BLaER1 treated with 17β-estradiol and CSF1 and Interleukin-3, amounts not matched to agents 10 nM and 100 nM (cell line): ENCODE results near the gene TRPC4AP.

Experiments used
- H3K27ac ChIP-seq, 11 experiments: shearing (Covaris generic); formaldehyde crosslinking; 2 replicates each; pipeline ENCODE4 v1.8.1; 2022
- H3K27me3 ChIP-seq, 11 experiments: shearing (Covaris generic); formaldehyde crosslinking; 2 replicates each; pipeline ENCODE4 v1.8.1; 2022
- H3K36me3 ChIP-seq, 11 experiments: shearing (Covaris generic); formaldehyde crosslinking; 2 replicates each; pipeline ENCODE4 v1.8.1; 2022
- H3K4me1 ChIP-seq, 10 experiments: shearing (Covaris generic); formaldehyde crosslinking; 2 replicates each; pipeline ENCODE4 v1.8.1; 2022
- H3K4me2 ChIP-seq, 11 experiments: shearing (Covaris generic); formaldehyde crosslinking; 2 replicates each; pipeline ENCODE4 v1.8.1; 2022
- H3K4me3 ChIP-seq, 10 experiments: shearing (Covaris generic); formaldehyde crosslinking; 2 replicates each; pipeline ENCODE4 v1.8.1; 2022
- H3K9ac ChIP-seq, 11 experiments: shearing (Covaris generic); formaldehyde crosslinking; 2 replicates each; pipeline ENCODE4 v1.8.1; 2022
- H3K9me3 ChIP-seq, 11 experiments: shearing (Covaris generic); formaldehyde crosslinking; replicated peaks in 1 of 11; 2 replicates each; pipeline ENCODE4 v1.8.1; 2022
- H4K20me1 ChIP-seq, 11 experiments: shearing (Covaris generic); formaldehyde crosslinking; 2 replicates each; pipeline ENCODE4 v1.8.1; 2022
- Cebpa-rat ChIP-seq, 11 experiments: shearing (Covaris generic); IDR thresholded peaks; 2 replicates each; pipeline ENCODE4 v1.8.1; 2022

TRPC4AP gene

GRCh38 chr20:34956751-34957472, 135.7 kb downstream of the TRPC4AP start:
- Histone ChIP-seq H4K20me1 (peaks cover 0 to under 1% (median 0%) of the 10 kb centered on the region in 11 experiments; a peak in 1 of 22 replicates), H3K9ac (peak overlapping the region in 3 of 11 experiments; percentile 90 to 93 (median 91); a peak in 3 of 22 replicates), H3K36me3 (peaks cover 0 to 5% (median 3%) of the 10 kb centered on the region in 11 experiments; a peak in 9 of 22 replicates), H3K27me3 (no peaks in the 10 kb centered on the region), H3K4me1 (peaks cover 14 to 28% (median 22%) of the 10 kb centered on the region in 10 experiments; a peak in 19 of 20 replicates), H3K4me3 (no peak overlapping the region), H3K27ac (no peak overlapping the region), H3K4me2 (peak overlapping the region in 4 of 11 experiments; percentile 83 to 96 (median 86); a peak in 4 of 22 replicates), H3K9me3 (no peaks in the 10 kb centered on the region)
- TF ChIP-seq Cebpa-rat (IDR thresholded peaks at IDR 0.05), result no peak

GRCh38 chr20:34956041-34956458, 136.6 kb downstream of the TRPC4AP start:
- H3K27me3 ChIP-seq, result no peaks in the 10 kb centered on the region
- H3K4me3 ChIP-seq, result peak overlapping the region; percentile 58 to 79 (median 72)
- TF ChIP-seq Cebpa-rat (IDR thresholded peaks at IDR 0.05), result no peak
- H3K36me3 ChIP-seq, result peaks cover 7 to 14% (median 11%) of the 10 kb centered on the region in 11 experiments; a peak in 21 of 22 replicates
- H3K9me3 ChIP-seq, result no peaks in the 10 kb centered on the region
- H4K20me1 ChIP-seq, result peaks cover 0 to 5% (median 0%) of the 10 kb centered on the region in 11 experiments; a peak in 1 of 22 replicates
- H3K4me1 ChIP-seq, result peaks cover 14 to 28% (median 22%) of the 10 kb centered on the region in 10 experiments; a peak in 19 of 20 replicates
- H3K9ac ChIP-seq, result peak overlapping the region; percentile 89 to 97 (median 92)
- peak overlapping the region; percentile 83 to 97 (median 91) for H3K4me2 ChIP-seq
- peak overlapping the region; percentile 84 to 97 (median 90); a peak in 21 of 22 replicates for H3K27ac ChIP-seq

GRCh38 chr20:34955231-34956040, 137.2 kb downstream of the TRPC4AP start, which contains the start of the genes GSS and MYH7B:
GSS (minus strand) TSS chr20:34955806; CDS start chr20:34951852, 3,954 bp downstream.
MYH7B (plus strand) TSS chr20:34955868; CDS start chr20:34978006, 22,138 bp downstream.
- Histone ChIP-seq H3K4me3 (peak within 1 kb of the TSS; percentile 58 to 79 (median 72)), H3K9ac (peak within 1 kb of the TSS; percentile 89 to 97 (median 92)), H3K4me1 (peaks cover 14 to 28% (median 20%) of the 10 kb centered on the region in 10 experiments; a peak in 19 of 20 replicates), H3K27ac (peak within 1 kb of the TSS; percentile 84 to 97 (median 90)), H3K27me3 (no peaks in the 10 kb centered on the region), H3K9me3 (no peaks in the 10 kb centered on the region), H3K4me2 (peak within 1 kb of the TSS; percentile 83 to 97 (median 91)), H4K20me1 (peaks cover 0 to 5% (median 0%) of the 10 kb centered on the region in 11 experiments; a peak in 1 of 22 replicates), H3K36me3 (peaks cover 13 to 20% (median 18%) of the 10 kb centered on the region in 11 experiments)
- TF ChIP-seq Cebpa-rat (IDR thresholded peaks at IDR 0.05), result no peak

- Histone ChIP-seq H3K36me3 (peaks cover 19 to 25% (median 23%) of the 10 kb centered on the region in 11 experiments), H3K4me3 (peak overlapping the region; percentile 58 to 79 (median 72)), H4K20me1 (peaks cover 0 to 5% (median 0%) of the 10 kb centered on the region in 11 experiments; a peak in 2 of 22 replicates), H3K4me1 (peaks cover 14 to 28% (median 19%) of the 10 kb centered on the region in 10 experiments; a peak in 19 of 20 replicates), H3K27me3 (no peaks in the 10 kb centered on the region), H3K9ac (peak overlapping the region; percentile 89 to 97 (median 92)), H3K9me3 (no peaks in the 10 kb centered on the region), H3K4me2 (peak overlapping the region; percentile 83 to 97 (median 91)), H3K27ac (peak overlapping the region; percentile 84 to 97 (median 90))
- no peak for TF ChIP-seq Cebpa-rat (IDR thresholded peaks at IDR 0.05)
Measured at GRCh38 chr20:34954904-34955230, 137.7 kb downstream of the TRPC4AP start.

GRCh38 chr20:34953960-34954359, 138.6 kb downstream of the TRPC4AP start:
- H4K20me1 ChIP-seq, result peaks cover 0 to 5% (median 0%) of the 10 kb centered on the region in 11 experiments; a peak in 2 of 22 replicates
- TF ChIP-seq Cebpa-rat (IDR thresholded peaks at IDR 0.05), result no peak

GRCh38 chr20:34952671-34953070, 139.9 kb downstream of the TRPC4AP start:
- H3K4me1 ChIP-seq, result peaks cover 14 to 28% (median 19%) of the 10 kb centered on the region in 10 experiments; a peak in 19 of 20 replicates
- H3K27me3 ChIP-seq, result no peaks in the 10 kb centered on the region
- H3K9me3 ChIP-seq, result no peaks in the 10 kb centered on the region
- H3K9ac ChIP-seq, result no peak overlapping the region
- H3K4me2 ChIP-seq, result no peak overlapping the region
- no peak for TF ChIP-seq Cebpa-rat (IDR thresholded peaks at IDR 0.05)
- peaks cover 37 to 47% (median 43%) of the 10 kb centered on the region in 11 experiments for H3K36me3 ChIP-seq
- no peak overlapping the region for H3K27ac ChIP-seq
- peaks cover 0 to 5% (median 0%) of the 10 kb centered on the region in 11 experiments; a peak in 2 of 22 replicates for H4K20me1 ChIP-seq
- H3K4me3 ChIP-seq, result no peak overlapping the region

More at GRCh38 chr20:34953960-34954359, 138.6 kb downstream of the TRPC4AP start:
- no peak overlapping the region for H3K27ac ChIP-seq
- H3K4me2 ChIP-seq, result peak overlapping the region in 8 of 11 experiments; percentile 84 to 97 (median 96); a peak in 12 of 22 replicates
- no peak overlapping the region for H3K4me3 ChIP-seq
- no peaks in the 10 kb centered on the region for H3K27me3 ChIP-seq
- no peaks in the 10 kb centered on the region for H3K9me3 ChIP-seq
- H3K4me1 ChIP-seq, result peaks cover 14 to 28% (median 19%) of the 10 kb centered on the region in 10 experiments; a peak in 19 of 20 replicates
- peak overlapping the region in 2 of 11 experiments; percentile 90 to 95; a peak in 2 of 22 replicates for H3K9ac ChIP-seq
- H3K36me3 ChIP-seq, result peaks cover 28 to 34% (median 32%) of the 10 kb centered on the region in 11 experiments
